ENCODE measurements around the gene JAK2. TPM values are rescaled to one million over a fixed set of nuclear protein-coding genes. Genes with fewer than 3 reads are reported as not detected.

The JAK2 gene
- total RNA-seq, 2 experiments from 2014 or later, result 27.2 to 30.0 TPM

DNA sequence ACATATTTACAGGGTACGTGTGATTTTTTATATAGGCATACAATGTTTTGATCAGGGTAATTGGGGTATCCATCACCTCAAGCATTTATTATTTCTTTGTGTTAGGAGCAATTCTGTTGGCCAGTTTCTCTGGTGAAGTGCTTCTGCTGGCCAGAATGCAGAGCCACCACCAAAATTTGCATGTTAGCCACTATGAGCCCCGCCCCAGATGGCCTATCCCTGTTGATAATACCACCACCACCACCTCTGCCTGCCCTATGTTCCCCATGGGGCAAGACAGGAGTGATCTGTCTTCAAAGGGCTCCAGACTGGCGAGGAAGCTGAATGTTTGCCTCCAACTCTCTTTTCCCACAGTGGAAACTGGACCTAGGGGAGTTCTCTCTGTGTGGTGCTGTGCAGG, 26.0 kb upstream of the JAK2 start:
- ChIA-PET POLR2A (interaction anchor here (0.9 kb wide), 1 partner anchor 13 kb away, joined by 3 read pairs; no protein-coding TSS in a partner anchor), CTCF (no interaction called here)
- H3K27ac Mint-ChIP-seq, result no peak overlapping the region
- H3K9me3 Mint-ChIP-seq, result peaks cover 9% of the 10 kb centered on the region
- H3K27me3 Mint-ChIP-seq, result no peaks in the 10 kb centered on the region
- no peak overlapping the region for H3K4me3 Mint-ChIP-seq
- peaks cover 6% of the 10 kb centered on the region for H3K36me3 Mint-ChIP-seq (ENCODE audit: low read depth)
- DNase-seq, result no peak
- peaks cover 6% of the 10 kb centered on the region for H3K4me1 Mint-ChIP-seq

DNA sequence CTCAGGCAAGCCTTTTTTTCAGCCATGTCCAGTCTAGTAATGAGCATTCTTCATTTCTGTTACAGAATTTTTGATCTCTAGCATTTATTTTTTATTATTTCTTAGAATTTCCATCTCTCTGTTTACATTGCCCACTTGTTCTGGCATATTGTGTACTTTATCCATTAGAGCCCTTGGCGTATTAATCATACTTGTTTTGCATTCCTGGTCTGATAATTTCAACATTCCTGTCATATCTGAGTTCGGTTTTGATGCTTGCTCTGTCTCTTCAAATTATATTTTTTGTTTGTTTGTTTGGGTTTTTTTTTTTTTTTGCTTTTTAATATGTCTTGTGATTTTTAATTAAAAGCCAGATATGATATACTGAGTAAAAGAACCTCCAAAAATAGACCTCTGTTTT, 23.0 kb upstream of the JAK2 start:
- Mint-ChIP-seq H3K36me3 (ENCODE audit: low read depth) (peaks cover 8% of the 10 kb centered on the region), H3K4me3 (no peak overlapping the region), H3K27ac (no peak overlapping the region), H3K9me3 (peaks cover 8% of the 10 kb centered on the region), H3K27me3 (no peaks in the 10 kb centered on the region), H3K4me1 (peaks cover 18% of the 10 kb centered on the region)
- POLR2A ChIA-PET, result no interaction called here
- no peak for DNase-seq
- CTCF ChIA-PET, result no interaction called here

DNA sequence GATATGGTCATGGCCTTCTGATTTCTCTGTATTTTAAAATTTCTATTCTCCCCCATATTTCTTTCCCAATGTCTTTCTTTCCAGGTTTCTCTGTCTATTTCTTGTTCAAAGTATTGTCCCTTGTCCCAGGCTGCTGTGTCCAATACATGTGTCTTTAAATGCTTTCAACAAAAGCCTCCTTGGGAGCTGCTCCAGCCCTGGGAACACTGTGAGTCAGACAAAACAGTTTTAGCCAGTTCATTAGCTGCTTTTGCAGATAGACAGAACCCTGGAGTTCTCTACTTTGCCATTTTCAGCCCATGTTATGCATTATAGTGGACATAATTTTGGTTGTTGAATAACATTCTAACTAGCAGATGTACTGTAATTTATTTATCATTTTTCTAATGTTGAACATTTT, 20.5 kb upstream of the JAK2 start:
- POLR2A ChIA-PET, result interaction anchor here (1.6 to 2.7 kb wide), 2 partner anchors 20 to 24 kb away, joined by 4 to 8 read pairs; partner anchors contain the start of gene JAK2

DNA sequence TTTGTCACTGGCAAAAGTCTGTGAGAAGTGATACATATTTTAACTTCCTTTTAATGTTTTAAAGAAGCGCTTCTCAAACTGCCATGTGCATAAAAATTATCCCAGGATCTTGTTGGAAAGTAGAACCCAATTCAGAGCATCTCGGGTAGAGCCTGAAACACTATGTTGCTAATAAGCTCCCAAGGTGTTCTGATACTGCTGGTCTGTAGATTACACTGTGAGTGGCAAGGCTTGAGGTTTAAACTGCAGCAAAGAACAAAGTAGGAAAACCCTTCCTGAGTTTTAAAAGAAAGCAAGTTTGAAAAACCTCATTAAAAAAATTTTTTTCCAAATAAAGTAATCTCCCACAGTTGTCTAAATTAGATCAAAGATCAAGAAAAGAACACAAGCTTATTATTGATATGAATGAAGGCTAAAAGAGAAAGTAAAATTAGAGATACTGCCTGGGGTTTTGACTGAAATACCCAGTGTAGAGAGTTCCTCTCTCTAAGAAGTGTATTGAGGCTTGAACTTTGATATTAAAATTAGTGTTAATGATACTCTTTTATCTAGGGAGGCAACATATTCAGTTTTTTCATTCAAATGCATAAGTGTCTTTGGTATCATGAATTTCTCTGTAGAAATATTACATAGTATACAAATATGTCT, 19.8 kb upstream of the JAK2 start:
- Mint-ChIP-seq H3K27ac (no peak overlapping the region), H3K4me1 (peaks cover 40% of the 10 kb centered on the region), H3K36me3 (ENCODE audit: low read depth) (peaks cover 8% of the 10 kb centered on the region), H3K9me3 (peaks cover 8% of the 10 kb centered on the region), H3K4me3 (no peak overlapping the region), H3K27me3 (no peaks in the 10 kb centered on the region)
- CTCF ChIA-PET, result interaction anchor here (1.9 kb wide), 1 partner anchor 20 kb away, joined by 7 read pairs; the partner anchor contains the start of gene JAK2
- DNase-seq, result no peak
- POLR2A ChIA-PET, result interaction anchor here (1.6 to 2.7 kb wide), 2 partner anchors 20 to 23 kb away, joined by 4 to 8 read pairs; partner anchors contain the start of gene JAK2

More for the DNA sequence above, 20.5 kb upstream of the JAK2 start:
- no peak overlapping the region for H3K27ac Mint-ChIP-seq
- peaks cover 8% of the 10 kb centered on the region for H3K36me3 Mint-ChIP-seq (ENCODE audit: low read depth)
- no peak for DNase-seq
- CTCF ChIA-PET, result interaction anchor here (1.9 kb wide), 1 partner anchor 21 kb away, joined by 7 read pairs; the partner anchor contains the start of gene JAK2
- H3K4me3 Mint-ChIP-seq, result no peak overlapping the region
- peaks cover 8% of the 10 kb centered on the region for H3K9me3 Mint-ChIP-seq
- no peaks in the 10 kb centered on the region for H3K27me3 Mint-ChIP-seq
- peaks cover 34% of the 10 kb centered on the region for H3K4me1 Mint-ChIP-seq

DNA sequence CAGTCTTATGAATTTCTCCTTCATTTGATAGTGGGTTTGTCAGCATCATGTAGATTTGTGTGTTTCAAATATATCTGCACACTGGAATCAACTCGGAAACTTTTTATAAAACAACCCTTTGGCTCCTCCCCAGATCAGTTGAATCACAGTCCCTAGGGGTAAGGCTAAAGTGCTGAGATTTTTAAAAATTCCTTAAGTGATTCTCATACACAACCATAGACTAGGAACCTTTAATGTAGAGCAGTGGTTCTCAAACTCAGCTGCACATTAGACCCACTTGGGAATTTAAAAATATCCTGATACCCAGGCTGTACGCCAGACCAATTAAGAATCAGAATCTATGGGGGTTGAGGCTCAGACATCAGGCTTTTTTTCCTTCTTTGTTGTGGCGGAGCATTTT, 17.5 kb upstream of the JAK2 start:
- H3K9me3 Mint-ChIP-seq, result peaks cover 8% of the 10 kb centered on the region
- CTCF ChIA-PET, result interaction anchor here (1.1 to 1.7 kb wide), 2 partner anchors 15 to 20 kb away, joined by 3 to 7 read pairs; no protein-coding TSS in a partner anchor
- no peak for DNase-seq
- peak overlapping the region; percentile 62 for H3K27ac Mint-ChIP-seq
- peaks cover 8% of the 10 kb centered on the region for H3K36me3 Mint-ChIP-seq (ENCODE audit: low read depth)
- no peaks in the 10 kb centered on the region for H3K27me3 Mint-ChIP-seq
- peaks cover 40% of the 10 kb centered on the region for H3K4me1 Mint-ChIP-seq
- POLR2A ChIA-PET, result interaction anchor here (1.3 kb wide), 1 partner anchor 17 kb away, joined by 5 read pairs; the partner anchor contains the start of gene JAK2
- no peak overlapping the region for H3K4me3 Mint-ChIP-seq

DNA sequence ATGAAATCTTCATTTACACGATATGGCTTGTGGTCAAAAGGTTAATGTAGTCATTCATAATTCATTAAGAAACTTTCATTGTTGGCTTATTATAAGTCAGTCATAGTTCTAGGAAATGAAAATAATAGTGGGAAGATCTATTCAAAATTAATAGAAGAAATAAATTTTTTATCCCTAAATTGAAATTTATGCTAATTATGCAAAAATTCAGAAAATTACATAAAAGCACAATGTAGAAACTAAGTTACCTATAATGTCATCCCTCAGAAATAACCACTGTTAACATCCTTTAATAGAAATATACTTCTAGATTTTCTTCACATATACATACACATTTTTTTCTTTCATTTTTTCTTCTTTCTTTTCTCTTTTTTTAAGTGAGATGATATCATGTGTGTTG, 15.9 kb upstream of the JAK2 start:
- CTCF ChIA-PET, result no interaction called here
- H3K4me3 Mint-ChIP-seq, result no peak overlapping the region
- H3K27me3 Mint-ChIP-seq, result no peaks in the 10 kb centered on the region
- H3K4me1 Mint-ChIP-seq, result peaks cover 36% of the 10 kb centered on the region
- H3K27ac Mint-ChIP-seq, result peak overlapping the region; percentile 20
- POLR2A ChIA-PET, result no interaction called here
- H3K36me3 Mint-ChIP-seq (ENCODE audit: low read depth), result peaks cover 4% of the 10 kb centered on the region
- DNase-seq, result no peak
- H3K9me3 Mint-ChIP-seq, result peaks cover under 1% of the 10 kb centered on the region

DNA sequence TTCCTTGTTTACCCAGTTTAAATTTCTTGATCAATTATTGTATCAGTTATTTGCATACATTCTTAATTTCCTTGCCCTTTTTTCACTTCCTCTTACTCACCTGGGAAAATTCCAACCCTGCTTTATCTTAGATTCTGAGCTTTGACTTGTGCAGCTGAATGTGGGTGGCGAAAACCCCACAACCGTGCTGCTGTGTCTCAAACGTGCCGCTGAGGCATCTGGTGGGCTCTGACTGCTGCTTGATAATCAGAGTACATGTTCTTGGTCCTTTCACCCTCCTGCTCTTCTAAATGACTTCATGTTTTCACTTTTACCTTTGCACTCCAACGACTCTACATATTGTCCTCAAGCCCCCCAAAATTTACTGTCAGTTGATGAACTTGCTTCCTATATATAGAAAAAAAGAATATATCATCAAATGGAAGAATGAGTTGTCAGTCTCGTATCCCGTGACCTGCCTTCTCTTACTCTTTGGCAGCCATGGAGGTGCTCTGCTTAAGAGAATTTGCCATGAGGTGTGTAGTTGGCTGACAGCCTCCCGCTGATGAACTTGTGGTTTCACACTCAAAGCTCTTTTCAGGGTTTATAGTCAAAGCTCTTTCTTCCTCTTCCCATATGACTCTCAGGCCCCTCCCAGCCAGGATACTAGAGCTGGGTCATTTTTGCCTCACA, 14.0 kb upstream of the JAK2 start:
- CTCF ChIA-PET, result interaction anchor here (1.3 to 2.6 kb wide), 2 partner anchors 12 to 15 kb away, joined by 6 to 22 read pairs; partner anchors contain the start of gene JAK2
- peak; percentile 74 for DNase-seq
- POLR2A ChIA-PET, result interaction anchor here (0.6 to 2.4 kb wide), 13 partner anchors 8 to 292 kb away, joined by 3 to 41 read pairs (median 3); partner anchors contain the start of genes CDC37L1, JAK2 and RCL1
- no peaks in the 10 kb centered on the region for H3K9me3 Mint-ChIP-seq
- no peak overlapping the region for H3K4me3 Mint-ChIP-seq
- H3K27ac Mint-ChIP-seq, result no peak overlapping the region
- H3K4me1 Mint-ChIP-seq, result peaks cover 32% of the 10 kb centered on the region
- H3K36me3 Mint-ChIP-seq (ENCODE audit: low read depth), result no peaks in the 10 kb centered on the region
- H3K27me3 Mint-ChIP-seq, result no peaks in the 10 kb centered on the region

DNA sequence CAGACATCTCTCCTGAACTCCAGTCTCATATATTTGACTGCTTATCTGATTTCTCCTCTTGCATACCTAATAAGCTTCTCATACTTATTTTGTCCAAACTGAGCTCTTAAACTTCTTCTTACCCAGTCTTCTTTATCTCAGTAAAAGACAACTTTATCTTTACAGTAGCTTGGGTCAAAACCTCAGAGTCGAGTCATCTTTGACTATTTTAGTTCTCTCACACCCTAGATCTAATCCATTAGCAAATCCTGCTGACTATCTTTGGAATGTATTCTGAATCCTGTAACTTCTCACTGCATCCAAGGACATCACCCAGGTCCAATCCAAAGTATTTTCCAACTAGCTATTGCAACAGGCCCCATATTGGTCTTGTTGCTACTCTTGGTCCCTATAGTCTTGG, 11.8 kb upstream of the JAK2 start:
- Mint-ChIP-seq H3K4me1 (peaks cover 15% of the 10 kb centered on the region), H3K4me3 (no peak overlapping the region), H3K9me3 (no peaks in the 10 kb centered on the region), H3K27ac (no peak overlapping the region), H3K27me3 (no peaks in the 10 kb centered on the region), H3K36me3 (ENCODE audit: low read depth) (no peaks in the 10 kb centered on the region)
- DNase-seq, result no peak
- ChIA-PET POLR2A (interaction anchor here (2.3 to 2.6 kb wide), 2 partner anchors 9 to 12 kb away, joined by 8 to 17 read pairs; partner anchors contain the start of gene JAK2), CTCF (interaction anchor here (0.6 to 1.5 kb wide), 5 partner anchors 10 to 515 kb away, joined by 3 to 5 read pairs (median 4); no protein-coding TSS in a partner anchor)

DNA sequence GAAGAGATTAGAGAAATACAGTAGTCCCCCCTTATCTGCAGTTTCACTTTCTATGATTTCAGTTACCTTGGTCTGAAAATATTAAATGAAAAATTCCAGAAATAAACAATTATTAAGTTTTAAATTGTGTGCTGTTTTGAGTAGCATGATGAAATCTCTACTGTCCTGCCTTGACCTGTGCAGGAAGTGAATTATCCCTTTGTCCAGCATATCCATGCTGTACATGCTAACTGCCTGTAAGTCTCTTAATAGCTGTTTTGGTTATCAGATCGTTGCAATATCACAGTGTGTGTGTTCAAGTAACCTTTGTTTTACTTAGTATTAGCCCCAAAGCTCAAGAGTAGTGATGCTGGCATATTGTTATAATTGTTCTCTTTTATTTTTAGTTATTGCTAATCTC, 11.2 kb upstream of the JAK2 start:
- Mint-ChIP-seq H3K4me3 (no peak overlapping the region), H3K9me3 (no peaks in the 10 kb centered on the region), H3K4me1 (peaks cover 12% of the 10 kb centered on the region), H3K36me3 (ENCODE audit: low read depth) (no peaks in the 10 kb centered on the region), H3K27me3 (no peaks in the 10 kb centered on the region), H3K27ac (no peak overlapping the region)
- ChIA-PET CTCF (interaction anchor here (0.6 to 1.5 kb wide), 4 partner anchors 9 to 515 kb away, joined by 3 to 4 read pairs (median 4); no protein-coding TSS in a partner anchor), POLR2A (interaction anchor here (1.2 to 2.6 kb wide), 3 partner anchors 9 to 180 kb away, joined by 4 to 17 read pairs (median 8); partner anchors contain the start of gene JAK2)
- no peak for DNase-seq

DNA sequence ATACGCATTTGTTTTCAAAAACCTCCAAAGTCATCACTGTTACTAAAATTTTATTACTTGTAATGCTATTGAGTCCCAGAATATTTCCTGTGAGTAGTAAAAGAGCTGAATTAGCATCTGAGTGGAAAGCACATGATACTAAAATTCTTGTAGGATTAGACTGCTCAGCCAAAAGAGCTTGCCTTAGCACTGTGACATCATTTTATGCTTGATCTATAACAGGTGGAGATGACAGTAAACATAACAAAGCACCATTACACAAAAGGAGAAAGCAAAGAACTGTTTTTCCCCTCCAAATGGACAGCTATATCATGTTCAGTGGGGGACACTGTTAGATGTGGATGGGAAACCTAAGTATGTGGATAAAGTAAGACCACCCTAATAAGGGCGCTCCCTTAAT, 5.8 kb upstream of the JAK2 start:
- DNase-seq, result no peak
- no peaks in the 10 kb centered on the region for H3K9me3 Mint-ChIP-seq
- H3K4me3 Mint-ChIP-seq, result no peak overlapping the region
- H3K27me3 Mint-ChIP-seq, result no peaks in the 10 kb centered on the region
- ChIA-PET CTCF (no interaction called here), POLR2A (interaction anchor here (0.9 to 1.2 kb wide), 3 partner anchors 8 to 238 kb away, joined by 3 to 6 read pairs (median 3); partner anchors contain the start of gene AK3)
- peaks cover 41% of the 10 kb centered on the region for H3K4me1 Mint-ChIP-seq
- no peak overlapping the region for H3K27ac Mint-ChIP-seq
- no peaks in the 10 kb centered on the region for H3K36me3 Mint-ChIP-seq (ENCODE audit: low read depth)

DNA sequence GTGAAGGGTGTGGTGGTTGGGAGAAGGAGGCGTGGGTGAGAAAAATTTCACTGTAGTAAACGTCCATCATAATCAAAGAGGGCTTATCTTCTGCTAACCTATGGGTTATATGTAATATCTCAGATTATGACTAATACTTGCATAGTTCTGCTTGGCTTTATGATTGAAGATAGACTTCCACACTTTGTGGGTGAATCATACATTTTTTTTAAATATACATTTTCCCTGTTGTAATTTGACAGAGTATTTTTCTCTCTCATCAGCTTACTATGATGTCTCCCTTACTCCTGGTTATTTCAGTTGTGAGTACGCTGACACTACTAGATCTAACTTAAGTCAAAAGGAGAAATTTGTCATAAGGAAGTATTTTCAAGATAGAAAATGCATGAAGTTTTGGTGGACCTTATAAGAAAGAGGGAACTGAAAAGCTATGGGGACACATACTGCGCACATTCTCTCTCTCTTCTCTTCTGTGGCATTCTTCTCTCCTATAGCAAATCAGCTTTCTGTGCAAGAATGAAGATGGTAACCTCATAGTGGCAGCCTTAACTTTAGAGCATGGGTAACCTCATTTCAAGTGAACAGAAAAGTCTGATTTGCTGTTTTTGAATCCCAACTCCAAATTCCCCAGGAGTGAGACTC, 4.9 kb upstream of the JAK2 start:
- ChIA-PET POLR2A (interaction anchor here (1.1 to 1.2 kb wide), 2 partner anchors 9 to 239 kb away, joined by 3 to 6 read pairs; partner anchors contain the start of gene AK3), CTCF (no interaction called here)
- no peaks in the 10 kb centered on the region for H3K9me3 Mint-ChIP-seq
- H3K4me1 Mint-ChIP-seq, result peaks cover 43% of the 10 kb centered on the region
- H3K27ac Mint-ChIP-seq, result no peak overlapping the region
- H3K36me3 Mint-ChIP-seq (ENCODE audit: low read depth), result no peaks in the 10 kb centered on the region
- H3K27me3 Mint-ChIP-seq, result no peaks in the 10 kb centered on the region
- no peak for DNase-seq
- H3K4me3 Mint-ChIP-seq, result no peak overlapping the region

DNA sequence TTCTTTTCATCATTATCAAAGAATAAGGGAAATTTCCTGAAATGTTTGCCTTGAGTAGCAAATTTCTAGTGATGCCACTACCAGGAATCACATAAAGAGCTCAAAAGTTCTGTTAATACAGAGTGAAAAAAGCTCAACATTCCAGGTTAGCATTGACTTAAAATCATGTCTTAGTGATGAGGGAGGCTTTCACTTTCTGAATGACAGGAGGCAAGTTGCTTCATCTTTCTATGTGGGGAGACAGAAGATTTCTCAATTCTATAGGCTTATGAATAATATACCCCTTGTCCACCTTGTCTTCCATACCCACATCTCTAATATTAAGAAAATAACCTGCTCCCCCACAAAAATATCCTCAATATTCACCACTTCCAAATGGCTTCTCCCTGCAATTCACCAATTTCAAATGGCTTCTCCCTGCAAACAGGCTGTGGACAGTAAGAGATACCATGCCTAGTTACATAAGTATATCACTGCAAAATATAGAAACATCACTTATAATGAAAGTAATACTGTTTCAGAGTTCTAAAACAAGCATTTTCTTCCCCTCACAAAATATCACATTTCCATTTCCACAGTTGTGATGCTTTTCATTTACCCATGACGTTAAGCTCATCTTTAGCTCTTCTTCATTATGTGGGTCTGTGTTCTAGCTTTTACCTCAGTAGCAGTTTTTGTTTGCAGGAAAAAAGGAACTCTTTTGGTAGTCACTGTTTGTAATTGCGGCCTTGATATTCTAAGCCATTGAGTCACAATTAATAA, 2.2 kb upstream of the JAK2 start:
- DNase-seq, result no peak
- Mint-ChIP-seq H3K4me3 (peak overlapping the region; percentile 15), H3K36me3 (ENCODE audit: low read depth) (peaks cover 12% of the 10 kb centered on the region), H3K9me3 (no peaks in the 10 kb centered on the region), H3K4me1 (peaks cover 56% of the 10 kb centered on the region), H3K27me3 (no peaks in the 10 kb centered on the region), H3K27ac (peak overlapping the region; percentile 98)
- POLR2A ChIA-PET, result interaction anchor here (0.7 to 2.0 kb wide), 11 partner anchors 8 to 1456 kb away, joined by 3 to 9 read pairs (median 4); partner anchors contain the start of genes AK3 and RCL1
- CTCF ChIA-PET, result interaction anchor here (1.0 to 2.2 kb wide), 7 partner anchors 10 to 224 kb away, joined by 3 to 8 read pairs (median 4); no protein-coding TSS in a partner anchor

All from activated CD4-positive, alpha-beta memory T cell treated with anti-CD3 and anti-CD28 coated beads, Interleukin-2, amount 10 ng/mL, durations not matched to agents 7 days and 5 days (primary cell).